ENCODE results near the gene EHMT1. TPM values are rescaled to one million over a fixed set of nuclear protein-coding genes. Genes with fewer than 3 reads are reported as not detected.

Gene EHMT1
- total RNA-seq, 4 donors from 2014 or later = 71.6 to 78.2 (median 74.2) TPM

DNA sequence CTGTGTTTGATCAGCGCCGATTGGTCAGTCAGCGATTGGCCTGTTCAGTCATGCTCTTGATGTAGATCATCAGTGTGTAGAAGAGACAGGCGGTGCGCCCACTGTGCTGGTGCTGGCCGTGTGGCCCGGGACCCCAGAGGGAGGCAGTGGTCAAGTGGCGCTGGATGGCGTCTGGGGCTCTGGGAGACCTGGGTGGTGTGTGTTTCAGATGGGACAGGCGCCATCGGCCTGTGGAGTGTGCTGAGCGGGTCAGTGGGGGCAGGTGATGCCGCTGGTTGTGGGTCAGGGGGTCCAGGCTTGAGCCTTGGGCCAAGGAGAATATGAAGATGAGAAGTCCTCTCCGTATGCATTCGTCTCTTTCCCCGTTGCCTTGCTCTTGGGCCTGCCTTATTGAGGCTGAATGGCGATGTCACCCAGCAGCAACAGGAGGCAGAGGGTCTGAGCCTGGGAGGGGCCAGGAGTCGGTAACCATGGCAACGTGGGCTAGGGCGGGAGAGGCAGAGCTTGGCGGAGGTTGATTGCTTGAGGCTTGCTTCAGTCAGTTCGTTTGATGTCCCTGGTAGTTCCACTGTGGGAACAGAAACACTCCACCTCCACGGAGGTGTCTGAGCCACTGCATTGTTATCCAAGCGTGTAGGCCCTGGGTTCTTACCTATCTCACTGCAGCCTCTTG, 141.0 kb downstream of the EHMT1 start:
- Histone ChIP-seq H3K36me3 (peaks cover 45 to 92% (median 60%) of the 10 kb centered on the region in 4 donors), H3K27me3 (no peaks in the 10 kb centered on the region), H3K27ac (replicated peaks in 1 of 4) (no peak overlapping the region), H3K4me1 (peaks cover 0 to 6% (median 5%) of the 10 kb centered on the region in 4 donors), H3K4me3 (no peak overlapping the region), H3K9me3 (peaks cover 0 to 5% (median 0%) of the 10 kb centered on the region in 4 donors)
- 96% methylated on average over 20 of the region's 24 CpGs for WGBS
- no peak for DNase-seq (ENCODE audit: extremely low spot score)
- TF ChIP-seq, protein P1, sequence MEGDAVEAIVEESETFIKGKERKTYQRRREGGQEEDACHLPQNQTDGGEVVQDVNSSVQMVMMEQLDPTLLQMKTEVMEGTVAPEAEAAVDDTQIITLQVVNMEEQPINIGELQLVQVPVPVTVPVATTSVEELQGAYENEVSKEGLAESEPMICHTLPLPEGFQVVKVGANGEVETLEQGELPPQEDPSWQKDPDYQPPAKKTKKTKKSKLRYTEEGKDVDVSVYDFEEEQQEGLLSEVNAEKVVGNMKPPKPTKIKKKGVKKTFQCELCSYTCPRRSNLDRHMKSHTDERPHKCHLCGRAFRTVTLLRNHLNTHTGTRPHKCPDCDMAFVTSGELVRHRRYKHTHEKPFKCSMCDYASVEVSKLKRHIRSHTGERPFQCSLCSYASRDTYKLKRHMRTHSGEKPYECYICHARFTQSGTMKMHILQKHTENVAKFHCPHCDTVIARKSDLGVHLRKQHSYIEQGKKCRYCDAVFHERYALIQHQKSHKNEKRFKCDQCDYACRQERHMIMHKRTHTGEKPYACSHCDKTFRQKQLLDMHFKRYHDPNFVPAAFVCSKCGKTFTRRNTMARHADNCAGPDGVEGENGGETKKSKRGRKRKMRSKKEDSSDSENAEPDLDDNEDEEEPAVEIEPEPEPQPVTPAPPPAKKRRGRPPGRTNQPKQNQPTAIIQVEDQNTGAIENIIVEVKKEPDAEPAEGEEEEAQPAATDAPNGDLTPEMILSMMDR (IDR thresholded peaks at IDR 0.05) = no peak
- TF ChIP-seq POLR2AphosphoS5 (IDR thresholded peaks at IDR 0.05) (no peak), EP300 (IDR thresholded peaks at IDR 0.05) (no peak), POLR2A (IDR thresholded peaks at IDR 0.05; ENCODE audit: low read depth) (no peak)
- intact Hi-C loops (cut with DNase I) = no loop called here

DNA sequence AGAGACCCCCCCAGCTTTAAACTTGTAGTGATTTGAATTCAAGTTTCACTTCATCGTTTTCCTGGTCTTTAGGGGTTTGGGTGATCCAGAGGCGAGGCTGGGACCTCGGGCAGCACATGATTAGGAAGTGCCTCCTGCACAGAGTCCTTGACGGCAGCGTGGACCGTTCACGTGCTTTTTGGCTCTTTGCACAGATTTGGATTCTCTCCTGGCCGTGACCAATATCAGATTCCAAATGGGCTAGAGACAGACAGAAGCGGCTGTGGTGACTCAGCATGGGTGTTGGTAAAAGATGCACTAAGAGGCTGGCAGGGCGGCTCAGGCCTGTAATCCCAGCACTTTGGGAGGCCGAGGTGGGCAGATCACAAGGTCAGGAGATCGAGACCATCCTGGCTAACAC, 141.6 kb downstream of the EHMT1 start:
- DNase-seq (ENCODE audit: extremely low spot score) = no peak

DNA sequence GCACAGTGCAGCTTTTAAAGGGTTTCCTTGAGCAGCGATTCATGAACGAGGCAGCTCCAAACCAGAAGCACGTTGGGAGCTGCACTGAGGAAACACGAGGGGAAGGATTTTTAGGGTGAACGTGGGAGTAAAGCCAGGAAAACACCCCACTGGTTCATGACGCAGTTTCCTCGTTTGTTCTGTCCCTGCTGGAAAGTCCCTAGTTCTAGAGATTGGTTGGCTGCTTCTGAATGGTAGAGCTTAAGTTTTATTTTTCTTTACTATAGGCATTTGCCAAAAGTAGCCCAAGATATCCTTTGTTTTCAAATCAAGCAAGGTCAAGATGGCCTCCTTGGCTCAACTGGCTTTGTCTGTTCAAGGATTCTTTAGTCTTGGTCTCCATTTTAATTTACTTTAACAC, 142.2 kb downstream of the EHMT1 start:
- Histone ChIP-seq H3K27me3 (no peaks in the 10 kb centered on the region), H3K36me3 (peaks cover 36 to 92% (median 64%) of the 10 kb centered on the region in 4 donors), H3K4me3 (no peak overlapping the region), H3K4me1 (peaks cover 0 to 6% (median 5%) of the 10 kb centered on the region in 4 donors), H3K27ac (replicated peaks in 1 of 4) (no peak overlapping the region), H3K9me3 (no peaks in the 10 kb centered on the region)
- TF ChIP-seq POLR2A (IDR thresholded peaks at IDR 0.05; ENCODE audit: low read depth) (no peak), EP300 (IDR thresholded peaks at IDR 0.05) (no peak), POLR2AphosphoS5 (IDR thresholded peaks at IDR 0.05) (no peak)
- TF ChIP-seq, protein P1 (IDR thresholded peaks at IDR 0.05) = no peak
- whole genome bisulfite sequencing = 80% methylated on average over 7 of the region's 7 CpGs
- intact Hi-C loops (cut with DNase I) = no loop called here
- no peak for DNase-seq (ENCODE audit: extremely low spot score)

More for the DNA sequence above, 141.6 kb downstream of the EHMT1 start:
- intact Hi-C loops (cut with DNase I) = no loop called here
- Histone ChIP-seq H3K27me3 (no peaks in the 10 kb centered on the region), H3K36me3 (peaks cover 39 to 92% (median 60%) of the 10 kb centered on the region in 4 donors), H3K27ac (replicated peaks in 1 of 4) (no peak overlapping the region), H3K4me3 (no peak overlapping the region), H3K4me1 (peaks cover 0 to 6% (median 5%) of the 10 kb centered on the region in 4 donors), H3K9me3 (peaks cover 0 to 2% (median 0%) of the 10 kb centered on the region in 4 donors)
- WGBS = 96% methylated on average over 12 of the region's 12 CpGs
- TF ChIP-seq, protein P1 (IDR thresholded peaks at IDR 0.05) = no peak
- TF ChIP-seq POLR2AphosphoS5 (IDR thresholded peaks at IDR 0.05) = no peak
- TF ChIP-seq POLR2A (IDR thresholded peaks at IDR 0.05; ENCODE audit: low read depth) = no peak
- no peak for TF ChIP-seq EP300 (IDR thresholded peaks at IDR 0.05)

DNA sequence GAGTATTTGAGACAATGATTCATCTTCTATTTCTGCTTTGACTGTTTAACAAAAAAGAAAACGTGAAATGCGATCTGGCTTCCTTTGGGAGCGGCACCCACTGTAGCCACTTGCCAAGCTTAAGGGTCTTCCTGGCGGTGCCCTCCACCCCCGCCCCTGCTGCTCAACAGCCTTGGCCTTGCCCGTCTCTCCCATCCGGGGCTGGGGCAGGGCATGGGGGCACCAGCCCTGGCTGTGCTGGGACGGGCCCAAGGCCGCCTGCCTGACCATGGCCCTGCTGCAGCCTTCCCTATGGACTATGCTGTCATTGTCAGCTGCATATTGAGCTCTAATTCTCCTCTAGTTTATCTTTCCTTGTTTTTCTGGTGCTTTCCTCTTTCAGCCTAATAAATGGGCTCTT, 143.0 kb downstream of the EHMT1 start:
- TF ChIP-seq POLR2A (IDR thresholded peaks at IDR 0.05; ENCODE audit: low read depth) (no peak), POLR2AphosphoS5 (IDR thresholded peaks at IDR 0.05) (no peak), EP300 (IDR thresholded peaks at IDR 0.05) (no peak)
- TF ChIP-seq, protein P1 (IDR thresholded peaks at IDR 0.05) = no peak
- H3K4me3 ChIP-seq = no peak overlapping the region
- H3K4me1 ChIP-seq = peaks cover 0 to 5% (median 5%) of the 10 kb centered on the region in 4 donors
- DNase-seq (ENCODE audit: extremely low spot score) = no peak
- no peaks in the 10 kb centered on the region for H3K9me3 ChIP-seq
- WGBS = 88% methylated on average over 7 of the region's 9 CpGs
- H3K36me3 ChIP-seq = peaks cover 42 to 95% (median 70%) of the 10 kb centered on the region in 4 donors
- H3K27me3 ChIP-seq = no peaks in the 10 kb centered on the region
- peak overlapping the region in 1 of 4 donors; percentile 5 for H3K27ac ChIP-seq (replicated peaks in 1 of 4)
- intact Hi-C loops (cut with DNase I) = no loop called here

Data from esophagus muscularis mucosa (tissue), 4 donors.